Endothelial cell of umbilical vein (primary cell): ENCODE measurements around the gene KLHL24. TPM values are rescaled to one million over a fixed set of nuclear protein-coding genes. Genes with fewer than 3 reads are reported as not detected.

Experiments
- BruUV-seq: library from RNA; stranded (reverse); fragments of 400-500 nt; replicated peaks from 2 replicates; lab custom pipeline; 2021; lab: Mats Ljungman, UMichigan
- CTCF ChIA-PET: fragments of 300-600, 350-600 bp; sonication (Branson Sonifier 250); formaldehyde crosslinking; loops from one replicate; lab custom pipeline; 2021; ENCODE audit warnings: antibody characterized with exemption, inconsistent platforms; lab: Charles Lee
- POLR2A ChIA-PET: fragments of 300-600, 350-600 bp; sonication (Branson Sonifier 250); formaldehyde crosslinking; loops from one replicate; lab custom pipeline; 2021; ENCODE audit warnings: antibody characterized with exemption, inconsistent platforms; lab: Charles Lee
- DNase-seq: peaks from one replicate; pipeline ENCODE4 v3.0.0-alpha.2; 2011; ENCODE audit warnings: low read depth, low spot score
- FAIRE-seq: peaks from 2 replicates; lab custom pipeline; 2011; peaks lifted over from hg19 to GRCh38; lab: Jason Lieb, UNC
- H2AFZ ChIP-seq: 2 replicates; pipeline ENCODE4 v1.6.0; 2012; ENCODE audit warnings: low read depth, low read length, control low read depth, inconsistent platforms
- H3K27ac ChIP-seq: 2 replicates; pipeline ENCODE4 v1.5.1; 2011; ENCODE audit warnings: low read depth, mild to moderate bottlenecking, control low read depth, low read length, moderate library complexity; ENCODE audit not compliant: insufficient read depth
- H3K27me3 ChIP-seq, 2 experiments: 2 replicates each; pipeline versions ENCODE4 v1.6.0 to v1.6.1; 2011; ENCODE audit warnings: low read length in 2 of 2, mixed read lengths in 1 of 2; ENCODE audit not compliant: control insufficient read depth in 2 of 2, insufficient read depth in 2 of 2
- H3K36me3 ChIP-seq, 2 experiments: 2 replicates in 1 of 2; 3 replicates in 1 of 2; pipeline ENCODE4 v1.5.1; 2011; ENCODE audit warnings: low read length in 2 of 2, mild to moderate bottlenecking in 1 of 2, moderate library complexity in 1 of 2; ENCODE audit not compliant: control insufficient read depth in 2 of 2, insufficient read depth in 2 of 2; ENCODE audit errors: extremely low read depth in 1 of 2
- H3K4me1 ChIP-seq: 3 replicates; pipeline ENCODE4 v1.5.1; 2011; ENCODE audit warnings: mild to moderate bottlenecking, low read length; ENCODE audit not compliant: control insufficient read depth, insufficient read depth; ENCODE audit errors: extremely low read depth
- H3K4me2 ChIP-seq: 2 replicates; pipeline ENCODE4 v1.6.1; 2011; ENCODE audit warnings: low read length, control low read depth, mixed read lengths; ENCODE audit not compliant: insufficient read depth
- H3K4me3 ChIP-seq, 3 experiments: fragments of 200-600 bp in 1 of 3; sonication (generic), shearing (Covaris generic) in 1 of 3; replicated peaks in 1 of 3; 2 replicates each; pipeline ENCODE4 v1.5.1; 2011 to 2016; ENCODE audit warnings: control low read depth in 3 of 3, low read length in 3 of 3, mild to moderate bottlenecking in 2 of 3, inconsistent platforms in 1 of 3, low read depth in 1 of 3, moderate library complexity in 1 of 3; ENCODE audit not compliant: insufficient read depth in 1 of 3
- H3K79me2 ChIP-seq: 2 replicates; pipeline ENCODE4 v1.6.0; 2012; ENCODE audit warnings: low read length, inconsistent platforms; ENCODE audit not compliant: control insufficient read depth, insufficient read depth
- H3K9ac ChIP-seq: replicated peaks from 2 replicates; pipeline ENCODE3; 2011; ENCODE audit warnings: low read length, control low read depth; ENCODE audit not compliant: insufficient read depth; ENCODE audit errors: extremely low read depth
- H3K9me1 ChIP-seq: replicated peaks from 3 replicates; pipeline ENCODE4 v1.6.0; 2011; ENCODE audit warnings: mild to moderate bottlenecking, low read length; ENCODE audit not compliant: control insufficient read depth, insufficient read depth; ENCODE audit errors: extremely low read depth
- H3K9me3 ChIP-seq: replicated peaks from 2 replicates; pipeline ENCODE4 v1.5.1; 2012; ENCODE audit warnings: low read length, inconsistent platforms; ENCODE audit not compliant: control insufficient read depth, insufficient read depth
- H4K20me1 ChIP-seq: replicated peaks from 2 replicates; pipeline ENCODE3; 2011; ENCODE audit warnings: mild to moderate bottlenecking, low read length; ENCODE audit not compliant: control insufficient read depth, insufficient read depth; ENCODE audit errors: extremely low read depth
- EZH2 ChIP-seq: IDR thresholded peaks from 2 replicates; pipeline ENCODE4 v1.6.1; 2012; ENCODE audit warnings: borderline replicate concordance, low read depth, mild to moderate bottlenecking, moderate library complexity, low read length, inconsistent platforms; ENCODE audit not compliant: severe bottlenecking
- GATA2 ChIP-seq: IDR thresholded peaks from 2 replicates; pipeline ENCODE4 v1.7.0; 2011; ENCODE audit warnings: low read depth, mild to moderate bottlenecking, moderate library complexity, mixed read lengths, low read length; ENCODE audit not compliant: insufficient read length, insufficient read depth
- JUN ChIP-seq: IDR thresholded peaks from 2 replicates; pipeline ENCODE4 v1.6.1; 2011; ENCODE audit warnings: borderline replicate concordance, low read depth; ENCODE audit not compliant: insufficient read length, insufficient read depth
- MYC ChIP-seq: IDR thresholded peaks from one replicate; pipeline ENCODE4 v1.6.1; 2011; ENCODE audit warnings: mild to moderate bottlenecking, low read depth, low read length
- POLR2A ChIP-seq: IDR thresholded peaks from 2 replicates; pipeline ENCODE4 v1.6.1; 2012; ENCODE audit warnings: low read depth, mild to moderate bottlenecking, control low read depth, low read length
- POLR2AphosphoS5 ChIP-seq: IDR thresholded peaks from 2 replicates; pipeline ENCODE4 v1.6.1; 2012; ENCODE audit warnings: low read depth, mild to moderate bottlenecking, control low read depth, low read length, moderate library complexity; ENCODE audit not compliant: insufficient read depth
- dilution Hi-C: fragments of 300-500 bp; cut with MboI; formaldehyde crosslinking; loops from one replicate; pipeline ENCODE4 v1.15.0; 2019; ENCODE audit warnings: low sequenced_read_pairs; ENCODE audit not compliant: extremely low pct_ligation_motif_present
- intact Hi-C: fragments of 100-400 bp; cut with micrococcal nuclease; formaldehyde crosslinking; loops from one replicate; pipeline ENCODE4 v1.10.0; 2022
- polyA plus RNA-seq, 4 experiments: library from polyadenylated mRNA; depleted of rRNA in 3 of 4; stranded (reverse) in 3 of 4; unstranded in 1 of 4; fragments of >200 nt; gene quantifications; 2 replicates each; pipeline versions ENCODE4 v1.2.1 to v1.2.3, GENCODE V29; 2011 to 2012; ENCODE audit warnings: missing spikeins in 1 of 4
- total RNA-seq: library from RNA; stranded (reverse); gene quantifications from 2 replicates; pipeline ENCODE4 v1.2.3, GENCODE V29; 2021

The KLHL24 gene
- total and polyA plus RNA-seq, 2 donors (not counting 3 experiments of a cell fraction or from before 2014, with no cell fraction given), result 14.0 to 46.2 TPM

DNA sequence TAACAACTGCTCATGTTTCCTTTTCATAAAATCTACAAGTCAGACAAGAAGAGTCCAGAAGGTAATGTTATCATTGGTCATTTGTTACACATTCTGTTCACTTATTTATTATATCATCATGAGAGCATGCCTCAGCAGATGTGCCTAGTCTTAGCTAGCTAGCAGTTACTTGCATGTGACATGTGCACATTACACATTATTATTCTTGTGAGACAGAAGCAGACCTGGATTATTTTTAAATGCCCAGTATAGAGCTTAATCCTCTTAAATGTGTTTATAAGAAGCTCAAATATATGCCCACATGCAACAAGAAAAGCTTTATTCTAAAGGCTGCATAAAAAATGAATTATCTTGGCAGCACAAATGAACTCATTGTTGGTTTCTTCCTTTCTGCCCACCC lies 74.8 kb downstream of the KLHL24 start:
- no TSS peak for BruUV-seq
- no peak overlapping the region for H2AFZ ChIP-seq
- no peak overlapping the region for H3K4me2 ChIP-seq
- ChIA-PET POLR2A (interaction anchor here (0.6 to 0.8 kb wide), 2 partner anchors 28 to 31 kb away, joined by 3 to 4 read pairs; no protein-coding TSS in a partner anchor), CTCF (interaction anchor here (1.0 to 1.5 kb wide), 3 partner anchors 13 to 231 kb away, joined by 3 to 5 read pairs (median 5); partner anchors contain the start of gene YEATS2)
- H3K4me1 ChIP-seq, result no peaks in the 10 kb centered on the region
- peaks cover 12% of the 10 kb centered on the region for H4K20me1 ChIP-seq
- H3K9me3 ChIP-seq, result no peaks in the 10 kb centered on the region
- no peaks in the 10 kb centered on the region for H3K36me3 ChIP-seq
- H3K27me3 ChIP-seq, result no peaks in the 10 kb centered on the region
- no peak for TF ChIP-seq EZH2
- TF ChIP-seq POLR2A, result no peak
- TF ChIP-seq JUN, result no peak
- TF ChIP-seq GATA2, result no peak
- no peak for TF ChIP-seq POLR2AphosphoS5
- no peak for TF ChIP-seq MYC
- no peaks in the 10 kb centered on the region for H3K9me1 ChIP-seq
- intact Hi-C loops, result no loop called here
- H3K79me2 ChIP-seq, result peaks cover 87% of the 10 kb centered on the region
- DNase-seq, result no peak
- no peak overlapping the region for H3K9ac ChIP-seq
- no peak overlapping the region for H3K4me3 ChIP-seq
- dilution Hi-C loops, result no loop called here
- no peak for FAIRE-seq
- H3K27ac ChIP-seq, result no peak overlapping the region

DNA sequence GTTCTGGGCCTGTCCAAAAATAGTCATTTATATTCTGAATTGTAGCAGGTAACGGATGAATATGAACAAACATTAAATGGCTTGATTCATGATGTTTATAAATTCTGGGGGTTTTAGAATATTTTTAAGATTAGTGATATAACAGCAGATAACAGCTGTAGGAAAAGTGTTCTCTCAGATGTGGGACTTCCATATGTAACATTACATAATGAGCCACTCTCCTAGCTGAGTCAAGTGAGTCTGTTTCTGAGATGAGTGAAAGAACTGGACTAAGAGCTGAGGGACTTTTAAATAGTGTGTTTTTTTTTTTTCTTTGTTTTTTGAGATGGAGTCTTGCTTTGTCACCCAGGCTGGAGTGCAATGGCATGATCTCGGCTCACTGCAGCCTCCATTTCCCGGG lies 76.1 kb downstream of the KLHL24 start:
- Histone ChIP-seq H3K9ac (no peak overlapping the region), H3K4me2 (no peak overlapping the region), H3K36me3 (no peaks in the 10 kb centered on the region), H3K9me3 (no peaks in the 10 kb centered on the region), H3K27ac (no peak overlapping the region), H2AFZ (no peak overlapping the region), H3K27me3 (no peaks in the 10 kb centered on the region), H4K20me1 (peaks cover 8% of the 10 kb centered on the region), H3K4me3 (no peak overlapping the region), H3K79me2 (peaks cover 77% of the 10 kb centered on the region), H3K9me1 (no peaks in the 10 kb centered on the region), H3K4me1 (no peaks in the 10 kb centered on the region)
- dilution Hi-C loops (no loop called here), intact Hi-C loops (no loop called here)
- ChIA-PET POLR2A (no interaction called here), CTCF (interaction anchor here (0.9 to 1.4 kb wide), 2 partner anchors 23 to 56 kb away, joined by 3 to 5 read pairs; no protein-coding TSS in a partner anchor)
- FAIRE-seq (no peak), DNase-seq (no peak)
- no peak for TF ChIP-seq POLR2AphosphoS5
- no peak for TF ChIP-seq GATA2
- BruUV-seq, result no TSS peak
